HG02610 (cell line): Measurements from ENCODE around the gene ARL6IP1.
"Not testable (repeated sequence)": the region's sequence is repeated elsewhere in the genome, so short reads cannot be mapped to it uniquely, and the experiment has no call there.

Source experiments
- ATAC-seq: cut with Tn5 transposase; IDR thresholded peaks from one replicate; pipeline ENCODE4 v1.9.1; 2021; ENCODE audit warnings: mild to moderate bottlenecking, moderate library complexity; ENCODE audit not compliant: unreplicated experiment

Gene ARL6IP1

GRCh38 chr16:18762713-18763112, 38.6 kb downstream of the ARL6IP1 start:
- ATAC-seq = peak; percentile 58

GRCh38 chr16:18759598-18760520, 41.5 kb downstream of the ARL6IP1 start:
- ATAC-seq = peak; percentile 41

DNA sequence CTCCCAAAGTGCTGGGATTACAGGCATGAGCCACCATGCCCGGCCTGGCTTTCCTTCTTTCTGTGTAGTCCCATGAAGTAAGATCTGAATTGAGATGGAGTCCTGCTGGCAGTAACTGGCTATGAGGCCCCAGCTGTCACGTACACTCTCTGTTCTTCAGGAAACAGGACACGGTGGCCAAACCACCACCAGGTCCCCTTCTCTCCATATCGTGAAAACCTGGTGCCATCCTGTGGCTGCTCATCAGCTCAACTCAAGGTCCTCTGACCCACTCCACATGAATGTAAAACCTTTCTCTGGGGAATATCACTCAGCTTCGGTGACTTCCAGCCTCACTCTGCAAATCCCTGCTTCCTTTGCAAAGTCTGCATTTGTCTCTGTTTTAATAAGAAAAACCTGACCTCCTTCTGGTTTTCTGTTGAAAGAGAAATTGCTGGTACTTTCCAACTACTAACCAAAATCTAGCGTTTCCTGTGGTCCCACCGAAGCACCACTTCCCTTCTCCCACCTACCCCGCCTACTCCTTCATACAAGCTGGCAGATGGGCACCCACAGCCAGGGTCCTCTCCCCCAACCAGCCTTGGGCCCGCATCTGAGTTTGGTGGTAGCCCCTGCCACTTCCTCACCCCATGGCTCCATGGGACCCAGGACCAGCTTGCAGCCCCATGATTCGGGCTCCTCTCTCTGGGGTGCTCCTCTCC, 43.2 kb downstream of the ARL6IP1 start:
- ATAC-seq = peak; percentile 51

GRCh38 chr16:18756639-18757038, 44.7 kb downstream of the ARL6IP1 start:
- not testable (repeated sequence) for ATAC-seq

DNA sequence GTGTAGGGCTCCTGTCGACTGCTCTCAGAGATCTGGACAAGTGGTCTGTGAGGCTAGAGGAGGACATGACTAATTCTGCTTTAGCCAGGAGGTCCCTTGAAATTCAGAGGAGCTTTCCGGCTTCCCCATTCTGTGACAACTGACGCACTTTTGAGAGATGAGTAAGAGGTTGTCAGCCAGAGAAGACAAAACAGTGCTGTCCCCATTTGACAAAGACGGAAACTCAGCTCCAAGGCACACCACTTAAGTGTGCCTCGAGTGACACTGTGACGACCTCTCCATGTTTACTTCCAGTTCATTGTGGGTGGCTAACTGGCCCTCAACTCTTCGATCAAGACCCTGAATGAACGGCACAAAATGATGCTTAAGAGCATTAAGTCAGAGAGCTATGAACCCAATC, 58.5 kb downstream of the ARL6IP1 start:
- ATAC-seq = not testable (repeated sequence)
